C4-2B (cell line): ENCODE results near the gene TOMM20.

Source experiments
- H3K27ac ChIP-seq: fragments of 450-650 bp; 2 replicates; pipeline ENCODE4 v1.5.1; 2017
- CTCF ChIP-seq: fragments of 450-650 bp; conservative IDR thresholded peaks from 2 replicates; pipeline ENCODE4 v1.5.1; 2017; ENCODE audit warnings: mild to moderate bottlenecking
- ZFX ChIP-seq: fragments of 450-650 bp; IDR thresholded peaks from 2 replicates; pipeline ENCODE4 v1.6.1; 2017

The TOMM20 gene

GRCh38 chr1:235151033-235151432 lies 22.4 kb upstream of the TOMM20 start:
- H3K27ac ChIP-seq, result no peak overlapping the region
- TF ChIP-seq CTCF (no peak), ZFX (no peak)

DNA sequence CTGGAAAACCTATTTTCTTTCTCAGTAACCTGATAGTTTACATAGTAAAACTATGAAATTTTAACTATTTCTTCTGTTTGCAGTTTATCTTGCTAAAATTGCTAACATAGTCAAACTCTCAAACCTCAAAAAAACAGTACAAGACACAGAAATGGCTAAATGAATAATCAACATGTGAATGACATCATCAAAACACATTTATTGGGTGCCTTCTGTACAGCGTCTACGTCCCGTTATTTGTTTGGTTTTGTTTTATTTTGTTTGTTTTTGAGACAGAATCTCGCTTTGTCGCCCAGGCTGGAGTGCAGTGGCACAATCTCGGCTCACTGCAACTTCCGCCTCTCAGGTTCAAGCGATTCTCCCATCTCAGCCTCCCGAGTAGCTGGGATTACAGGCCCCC lies 21.2 kb upstream of the TOMM20 start:
- H3K27ac ChIP-seq, result no peak overlapping the region
- TF ChIP-seq CTCF (no peak), ZFX (no peak)

DNA sequence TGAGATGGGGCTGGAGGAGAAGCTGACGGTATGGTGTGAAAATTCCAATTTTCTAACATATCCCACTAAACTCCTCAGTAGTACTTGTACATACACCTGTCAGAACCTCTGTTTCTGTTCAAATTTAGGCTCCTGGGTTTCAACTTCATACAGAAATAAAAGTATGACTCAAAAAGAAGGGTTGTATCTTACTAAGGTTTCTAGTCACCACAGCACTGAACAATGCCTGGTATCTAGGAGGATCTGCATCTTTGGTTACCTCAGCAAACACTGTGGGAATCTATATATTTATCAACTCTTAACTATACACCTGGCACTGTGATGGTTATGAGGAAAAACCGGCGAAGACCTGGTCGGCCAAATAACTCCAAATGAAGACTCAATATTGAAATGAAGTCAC lies 18.6 kb upstream of the TOMM20 start:
- no peak for TF ChIP-seq CTCF
- no peak for TF ChIP-seq ZFX
- no peak overlapping the region for H3K27ac ChIP-seq

- no peak for TF ChIP-seq CTCF
- TF ChIP-seq ZFX, result no peak
Observed at GRCh38 chr1:235145639-235146038, 17.0 kb upstream of the TOMM20 start.

GRCh38 chr1:235142991-235143390 lies 14.4 kb upstream of the TOMM20 start:
- TF ChIP-seq CTCF, result no peak
- TF ChIP-seq ZFX, result no peak
- H3K27ac ChIP-seq, result no peak overlapping the region

More at GRCh38 chr1:235145639-235146038, 17.0 kb upstream of the TOMM20 start:
- no peak overlapping the region for H3K27ac ChIP-seq

DNA sequence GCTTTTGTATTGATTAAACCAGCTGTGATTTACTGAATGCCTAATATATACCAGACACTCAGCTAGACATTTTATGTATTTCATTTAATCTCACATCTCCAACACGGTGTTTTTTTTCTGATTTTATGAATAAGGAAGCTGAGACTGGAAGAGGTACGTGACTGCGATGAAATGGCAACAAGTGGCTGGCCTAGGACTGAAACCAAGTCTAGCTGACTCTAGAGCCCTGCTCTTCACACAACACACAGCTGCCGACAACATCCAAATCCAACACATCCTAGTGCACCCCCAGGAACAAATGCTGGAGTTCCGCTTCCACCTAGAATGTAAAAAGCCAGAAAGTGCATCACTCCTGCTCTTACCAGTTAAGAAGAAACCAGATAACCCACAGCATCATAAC lies 10.7 kb upstream of the TOMM20 start:
- no peak overlapping the region for H3K27ac ChIP-seq
- TF ChIP-seq CTCF, result no peak
- no peak for TF ChIP-seq ZFX

DNA sequence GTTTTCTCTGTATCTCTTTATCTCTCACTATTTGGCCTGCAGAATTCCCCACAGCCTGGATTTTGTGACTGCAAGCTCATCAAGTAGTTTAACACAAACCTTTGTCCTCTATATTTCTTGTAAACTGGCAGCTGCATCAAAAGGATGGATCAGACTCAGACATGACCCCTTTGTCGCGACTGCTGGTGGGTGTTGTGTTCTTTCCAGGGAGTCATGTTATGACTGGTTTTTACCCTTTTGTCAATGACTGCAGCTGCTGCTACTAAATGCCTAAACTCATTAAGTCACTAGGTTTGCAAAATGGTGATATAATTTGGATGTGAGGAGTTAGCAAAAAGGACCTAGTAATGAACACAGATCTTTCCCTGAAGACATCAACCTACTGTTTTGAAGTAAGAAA lies 10.2 kb upstream of the TOMM20 start:
- no peak overlapping the region for H3K27ac ChIP-seq
- TF ChIP-seq ZFX, result no peak
- no peak for TF ChIP-seq CTCF
